H1 (cell line): ENCODE data around the gene KRTAP4-9. TPM values are rescaled to one million over a fixed set of nuclear protein-coding genes. Genes with fewer than 3 reads are reported as not detected.

Experiments
- CTCF ChIA-PET: fragments of 300-600 bp; sonication (Branson Sonifier 250); formaldehyde crosslinking; loops from one replicate; lab custom pipeline; 2021; ENCODE audit not compliant: partially characterized antibody; lab: Charles Lee
- POLR2A ChIA-PET: fragments of 300-600 bp; sonication (Branson Sonifier 250); formaldehyde crosslinking; loops from one replicate; lab custom pipeline; 2021; ENCODE audit warnings: inconsistent platforms; ENCODE audit not compliant: partially characterized antibody; lab: Charles Lee
- DNase-seq, 2 experiments: peaks; one replicate each; pipeline versions ENCODE4 v3.0.0 to v3.0.0-alpha.2; 2010 to 2022; ENCODE audit warnings: low spot score in 2 of 2, low read depth in 1 of 2, mixed read lengths in 1 of 2
- FAIRE-seq: peaks from 2 replicates; lab custom pipeline; 2011; peaks lifted over from hg19 to GRCh38; lab: Jason Lieb, UNC
- H2AFZ ChIP-seq: 2 replicates; pipeline ENCODE4 v1.8.1; 2012; ENCODE audit warnings: low read length, inconsistent platforms
- H2AK5ac ChIP-seq: 2 replicates; pipeline ENCODE4 v1.6.1; 2013; ENCODE audit warnings: low read depth, low read length
- H2BK120ac ChIP-seq: replicated peaks from 2 replicates; pipeline ENCODE3; 2013; ENCODE audit warnings: low read depth, low read length, inconsistent platforms
- H2BK12ac ChIP-seq: 2 replicates; pipeline ENCODE4 v1.6.1; 2013; ENCODE audit warnings: low read depth, low read length
- H2BK15ac ChIP-seq: 2 replicates; pipeline ENCODE4 v1.6.1; 2013; ENCODE audit warnings: low read length
- H2BK20ac ChIP-seq: 2 replicates; pipeline ENCODE4 v1.6.1; 2013; ENCODE audit warnings: low read length
- H2BK5ac ChIP-seq: 2 replicates; pipeline ENCODE4 v1.6.1; 2013; ENCODE audit warnings: low read depth, low read length
- H3K14ac ChIP-seq: 2 replicates; pipeline ENCODE4 v1.6.1; 2013; ENCODE audit warnings: inconsistent platforms; ENCODE audit not compliant: insufficient read length
- H3K18ac ChIP-seq: 2 replicates; pipeline ENCODE4 v1.6.1; 2013; ENCODE audit warnings: low read length; ENCODE audit errors: extremely low read depth
- H3K23ac ChIP-seq: 2 replicates; pipeline ENCODE4 v1.6.1; 2013; ENCODE audit warnings: inconsistent platforms; ENCODE audit not compliant: insufficient read length
- H3K23me2 ChIP-seq: 2 replicates; pipeline ENCODE4 v1.6.1; 2013; ENCODE audit warnings: low read depth, low read length
- H3K27ac ChIP-seq: 2 replicates; pipeline ENCODE4 v1.6.1; 2011; ENCODE audit warnings: low read depth, low read length, inconsistent platforms
- H3K27me3 ChIP-seq, 4 experiments: replicated peaks in 1 of 4; 1 replicate in 1 of 4; 2 replicates in 3 of 4; pipeline versions ENCODE4 v1.6.1 to v1.8.1; 2011 to 2013; ENCODE audit warnings: low read length in 3 of 4, mild to moderate bottlenecking in 3 of 4, inconsistent platforms in 2 of 4, mixed read lengths in 2 of 4, moderate library complexity in 1 of 4; ENCODE audit not compliant: control insufficient read depth in 3 of 4, insufficient read depth in 3 of 4; ENCODE audit errors: extremely low read depth in 1 of 4
- H3K36me3 ChIP-seq, 4 experiments: 2 replicates each; pipeline versions ENCODE4 v1.6.1 to v1.8.1; 2011 to 2013; ENCODE audit warnings: mild to moderate bottlenecking in 4 of 4, low read length in 3 of 4, moderate library complexity in 2 of 4, control low read depth in 1 of 4, inconsistent platforms in 1 of 4; ENCODE audit not compliant: insufficient read depth in 4 of 4, control insufficient read depth in 2 of 4
- H3K4ac ChIP-seq: replicated peaks from 2 replicates; pipeline ENCODE3; 2013; ENCODE audit warnings: low read length, low read depth, mixed read lengths, inconsistent platforms; ENCODE audit not compliant: insufficient read length
- H3K4me1 ChIP-seq, 4 experiments: replicated peaks in 1 of 4; 1 replicate in 1 of 4; 2 replicates in 3 of 4; pipeline versions ENCODE4 v1.6.1 to v1.8.1; 2011 to 2013; ENCODE audit warnings: low read length in 3 of 4, inconsistent platforms in 2 of 4, mixed read lengths in 1 of 4; ENCODE audit not compliant: insufficient read depth in 4 of 4, control insufficient read depth in 3 of 4
- H3K4me2 ChIP-seq, 2 experiments: 2 replicates each; pipeline versions ENCODE4 v1.6.1 to v1.8.1; 2011 to 2013; ENCODE audit warnings: low read depth in 2 of 2, low read length in 2 of 2, control low read depth in 1 of 2, inconsistent platforms in 1 of 2, mild to moderate bottlenecking in 1 of 2; ENCODE audit not compliant: insufficient read depth in 1 of 2
- H3K4me3 ChIP-seq, 4 experiments: fragments of 200-600, 300-600 bp in 1 of 4; sonication (generic), shearing (Covaris generic), sonication (Bioruptor Twin) in 1 of 4; 2 replicates each; pipeline versions ENCODE4 v1.5.1 to v1.8.1; 2011 to 2016; ENCODE audit warnings: low read length in 4 of 4, low read depth in 3 of 4, control low read depth in 2 of 4, inconsistent platforms in 2 of 4, mild to moderate bottlenecking in 2 of 4, mixed read lengths in 1 of 4, moderate library complexity in 1 of 4; ENCODE audit not compliant: insufficient read depth in 2 of 4; ENCODE audit errors: extremely low read depth in 1 of 4
- H3K56ac ChIP-seq: replicated peaks from 2 replicates; pipeline ENCODE3; 2013; ENCODE audit warnings: low read depth, mild to moderate bottlenecking, mixed read lengths, low read length, inconsistent platforms; ENCODE audit not compliant: insufficient read length
- H3K79me1 ChIP-seq: 2 replicates; pipeline ENCODE4 v1.6.1; 2013; ENCODE audit warnings: low read depth, low read length, control low read depth
- H3K79me2 ChIP-seq, 2 experiments: 2 replicates each; pipeline versions ENCODE4 v1.6.1 to v1.8.1; 2012 to 2013; ENCODE audit warnings: low read length in 2 of 2, mild to moderate bottlenecking in 2 of 2, inconsistent platforms in 1 of 2; ENCODE audit not compliant: insufficient read depth in 2 of 2, control insufficient read depth in 1 of 2
- H3K9ac ChIP-seq, 4 experiments: replicated peaks in 1 of 4; 1 replicate in 1 of 4; 2 replicates in 3 of 4; pipeline versions ENCODE4 v1.6.1 to v1.8.1; 2011 to 2013; ENCODE audit warnings: low read depth in 3 of 4, low read length in 3 of 4, control low read depth in 2 of 4, mild to moderate bottlenecking in 2 of 4, moderate library complexity in 2 of 4, inconsistent platforms in 1 of 4; ENCODE audit errors: extremely low read depth in 1 of 4
- H3K9me3 ChIP-seq, 2 experiments: 2 replicates each; pipeline versions ENCODE4 v1.6.1 to v1.8.1; 2012 to 2013; ENCODE audit warnings: mild to moderate bottlenecking in 2 of 2, moderate library complexity in 2 of 2, control low read depth in 1 of 2, inconsistent platforms in 1 of 2, low read depth in 1 of 2, low read length in 1 of 2, mixed read lengths in 1 of 2; ENCODE audit not compliant: insufficient read depth in 2 of 2
- H4K20me1 ChIP-seq, 2 experiments: replicated peaks in 1 of 2; 2 replicates each; pipeline versions ENCODE3 to v1.8.1; 2011 to 2013; ENCODE audit warnings: inconsistent platforms in 2 of 2, low read length in 2 of 2, mild to moderate bottlenecking in 1 of 2; ENCODE audit not compliant: insufficient read depth in 2 of 2, control insufficient read depth in 1 of 2
- H4K5ac ChIP-seq: 2 replicates; pipeline ENCODE4 v1.6.1; 2013; ENCODE audit warnings: low read length, low read depth, mixed read lengths, inconsistent platforms; ENCODE audit not compliant: insufficient read length
- H4K8ac ChIP-seq: 2 replicates; pipeline ENCODE4 v1.8.0; 2013; ENCODE audit warnings: mild to moderate bottlenecking, moderate library complexity, low read length, inconsistent platforms; ENCODE audit not compliant: insufficient read depth; ENCODE audit errors: extremely low read depth
- H4K91ac ChIP-seq: replicated peaks from 2 replicates; pipeline ENCODE3; 2013; ENCODE audit warnings: low read length, mixed read lengths, inconsistent platforms; ENCODE audit not compliant: insufficient read length
- ASH2L ChIP-seq: fragments of 200-600, 300-600 bp; sonication (generic); IDR thresholded peaks from one replicate; pipeline ENCODE4 v1.7.1; 2017; ENCODE audit warnings: low read length
- BCL11A ChIP-seq, 2 experiments: IDR thresholded peaks; one replicate each; pipeline ENCODE4 v1.6.1; 2011; ENCODE audit warnings: low read depth in 2 of 2, low read length in 2 of 2, mild to moderate bottlenecking in 2 of 2
- BRCA1 ChIP-seq: IDR thresholded peaks from 2 replicates; pipeline ENCODE4 v1.6.1; 2012; ENCODE audit warnings: low read depth, low read length, improper control_type of control experiment
- CTBP2 ChIP-seq: IDR thresholded peaks from 2 replicates; pipeline ENCODE4 v1.7.0; 2011; ENCODE audit warnings: borderline replicate concordance, mild to moderate bottlenecking, moderate library complexity, mixed read lengths, low read length; ENCODE audit not compliant: insufficient read depth, insufficient read length
- HDAC2 ChIP-seq, 2 experiments: fragments of 300-600 bp in 1 of 2; sonication (generic) in 1 of 2; IDR thresholded peaks; 2 replicates each; pipeline ENCODE4 v1.6.1; 2011 to 2012; ENCODE audit warnings: low read depth in 2 of 2, low read length in 2 of 2, mild to moderate bottlenecking in 2 of 2, moderate library complexity in 2 of 2, borderline replicate concordance in 1 of 2, inconsistent platforms in 1 of 2
- JUN ChIP-seq: IDR thresholded peaks from 2 replicates; pipeline ENCODE4 v1.6.1; 2011; ENCODE audit warnings: low read depth, mild to moderate bottlenecking, improper control_type of control experiment, low read length
- PHF8 ChIP-seq: fragments of 200-600 bp; sonication (generic); conservative IDR thresholded peaks from 2 replicates; pipeline ENCODE4 v1.7.1; 2012; ENCODE audit warnings: low read depth, mild to moderate bottlenecking, inconsistent platforms, low read length, moderate library complexity
- SAP30 ChIP-seq: fragments of 300-600 bp; sonication (generic); IDR thresholded peaks from 2 replicates; pipeline ENCODE4 v1.7.1; 2012; ENCODE audit warnings: low read length, moderate library complexity, mild to moderate bottlenecking, inconsistent platforms; ENCODE audit not compliant: insufficient read depth, insufficient replicate concordance
- SIRT6 ChIP-seq: IDR thresholded peaks from one replicate; pipeline ENCODE4 v1.7.1; 2012; ENCODE audit warnings: low read length, inconsistent platforms
- SIX5 ChIP-seq: IDR thresholded peaks from 2 replicates; pipeline ENCODE4 v1.6.1; 2011; ENCODE audit warnings: mild to moderate bottlenecking, low read depth, low read length
- TAF1 ChIP-seq: IDR thresholded peaks from 2 replicates; pipeline ENCODE4 v1.6.1; 2011; ENCODE audit warnings: mild to moderate bottlenecking, low read depth, low read length
- TAF7 ChIP-seq: optimal IDR thresholded peaks from 2 replicates; pipeline ENCODE3; 2011; ENCODE audit warnings: low read depth, mild to moderate bottlenecking, inconsistent platforms, low read length, moderate library complexity, borderline replicate concordance
- TBP ChIP-seq: IDR thresholded peaks from 2 replicates; pipeline ENCODE4 v1.6.1; 2011; ENCODE audit warnings: low read depth, low read length, improper control_type of control experiment
- whole genome bisulfite sequencing, 2 experiments: shearing (Covaris generic) in 1 of 2; methylation state at CpG; one replicate each; pipeline versions ENCODE4 v1.1.6 to v1.1.7; 2013 to 2015; ENCODE audit warnings: low lambda C conversion rate in 2 of 2, mixed read lengths in 2 of 2, inconsistent platforms in 1 of 2, low coverage in 1 of 2, missing lambda C conversion rate in 1 of 2; ENCODE audit not compliant: insufficient replicate concordance in 2 of 2, insufficient coverage in 1 of 2, insufficient read length in 1 of 2; ENCODE audit errors: extremely low coverage in 1 of 2, missing lambda C conversion rate in 1 of 2; 5-methylcytosine and 5-hydroxymethylcytosine counted together
- polyA plus RNA-seq, 7 experiments: library from polyadenylated mRNA; depleted of rRNA in 3 of 7; stranded (reverse) in 5 of 7; unstranded in 2 of 7; fragments of >200 nt in 5 of 7; fragments of 200-250 nt in 2 of 7; gene quantifications; 1 replicate in 5 of 7; 2 replicates in 1 of 7; 4 replicates in 1 of 7; pipeline versions ENCODE4 v1.2.1 to v1.2.3, GENCODE V29; 2011 to 2013; ENCODE audit warnings: missing spikeins in 2 of 7, mixed read lengths in 2 of 7
- total RNA-seq: library from RNA; stranded (reverse); fragmentation: NEBNext Ultra II Directional; extraction: Animal tissue kit (Norgen Biotek cat#: 25700); gene quantifications from 2 replicates; pipeline ENCODE4 v1.2.1, GENCODE V29; 2021
- TF ChIP-seq, protein P1 (sequence below): IDR thresholded peaks from 2 replicates; pipeline ENCODE4 v1.6.1; 2011; ENCODE audit warnings: low read length, improper control_type of control experiment

KRTAP4-9 gene
- total and polyA plus RNA-seq, 2 of the 8 experiments (the other 6 are each of a cell fraction or from before 2014, with no cell fraction given): not detected

DNA sequence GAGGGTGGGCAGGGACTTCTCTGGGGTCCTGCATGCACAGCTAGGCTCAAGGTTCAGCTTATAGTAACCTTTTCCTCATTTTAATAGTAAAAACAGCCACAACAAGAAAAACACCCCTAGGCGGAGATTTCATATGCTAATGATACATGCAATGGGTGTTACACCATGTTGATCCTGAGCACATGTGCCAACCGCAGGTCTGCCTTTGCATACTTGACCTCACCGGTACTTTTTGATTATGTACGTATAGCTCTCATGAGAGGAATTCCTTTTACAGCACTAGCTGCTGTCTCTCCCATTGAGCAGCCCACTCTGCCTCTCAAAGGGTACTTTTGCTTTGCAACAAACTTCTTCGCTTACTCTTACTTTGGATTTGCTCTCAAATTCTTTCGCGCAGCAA is 9.1 kb upstream of the KRTAP4-9 start:
- no peak overlapping the region for H2AK5ac ChIP-seq
- peaks cover 3 to 6% of the 10 kb centered on the region in 2 experiments; a peak in 1 of 4 replicates for H3K9me3 ChIP-seq
- no peaks in the 10 kb centered on the region for H3K23me2 ChIP-seq
- POLR2A ChIA-PET: no interaction called here
- H2BK20ac ChIP-seq: no peak overlapping the region
- no peak overlapping the region for H3K56ac ChIP-seq
- no peak overlapping the region for H2BK12ac ChIP-seq
- CTCF ChIA-PET: no interaction called here
- no peak overlapping the region for H2BK120ac ChIP-seq
- H4K8ac ChIP-seq: no peak overlapping the region
- DNase-seq (no peak), FAIRE-seq (no peak)
- H3K79me2 ChIP-seq: no peaks in the 10 kb centered on the region
- no peak overlapping the region for H3K14ac ChIP-seq
- no peak overlapping the region for H4K5ac ChIP-seq
- H2AFZ ChIP-seq: no peak overlapping the region
- H3K27ac ChIP-seq: no peak overlapping the region
- no peaks in the 10 kb centered on the region for H3K4me1 ChIP-seq
- H3K23ac ChIP-seq: no peak overlapping the region
- H3K4me3 ChIP-seq: no peak overlapping the region
- no peak overlapping the region for H3K9ac ChIP-seq
- H3K79me1 ChIP-seq: no peaks in the 10 kb centered on the region
- H3K18ac ChIP-seq: no peak overlapping the region
- no peak overlapping the region for H4K91ac ChIP-seq
- H3K36me3 ChIP-seq: no peaks in the 10 kb centered on the region
- H4K20me1 ChIP-seq: no peaks in the 10 kb centered on the region
- no peak overlapping the region for H2BK15ac ChIP-seq
- H3K27me3 ChIP-seq: no peaks in the 10 kb centered on the region
- no peak overlapping the region for H3K4me2 ChIP-seq
- no peak overlapping the region for H3K4ac ChIP-seq
- WGBS, 2 experiments: 86% methylated on average over 7 of the region's 7 CpGs; no CpG with 5 or more reads in 1 of the 2 experiments
- H2BK5ac ChIP-seq: no peak overlapping the region
- no peak for TF ChIP-seq SIRT6
- no peak for TF ChIP-seq BCL11A (IDR thresholded peaks at IDR 0.05; ENCODE audit: low read depth in 2 of 2, low read length in 2 of 2)
- TF ChIP-seq ASH2L: no peak
- no peak for TF ChIP-seq TAF1
- no peak for TF ChIP-seq SAP30
- no peak for TF ChIP-seq TAF7
- TF ChIP-seq, protein P1, sequence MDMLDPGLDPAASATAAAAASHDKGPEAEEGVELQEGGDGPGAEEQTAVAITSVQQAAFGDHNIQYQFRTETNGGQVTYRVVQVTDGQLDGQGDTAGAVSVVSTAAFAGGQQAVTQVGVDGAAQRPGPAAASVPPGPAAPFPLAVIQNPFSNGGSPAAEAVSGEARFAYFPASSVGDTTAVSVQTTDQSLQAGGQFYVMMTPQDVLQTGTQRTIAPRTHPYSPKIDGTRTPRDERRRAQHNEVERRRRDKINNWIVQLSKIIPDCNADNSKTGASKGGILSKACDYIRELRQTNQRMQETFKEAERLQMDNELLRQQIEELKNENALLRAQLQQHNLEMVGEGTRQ: no peak
- no peak for TF ChIP-seq TBP
- no peak for TF ChIP-seq CTBP2
- TF ChIP-seq SIX5: no peak
- TF ChIP-seq PHF8: no peak
- TF ChIP-seq BRCA1: no peak
- no peak for TF ChIP-seq JUN
- TF ChIP-seq HDAC2 (IDR thresholded peaks at IDR 0.05; ENCODE audit: borderline replicate concordance in 1 of 2, low read depth in 2 of 2, low read length in 2 of 2): no peak
